ENCODE results near the gene SETX. TPM values are rescaled to one million over a fixed set of nuclear protein-coding genes. Genes with fewer than 3 reads are reported as not detected.
"Not testable (repeated sequence)": the region's sequence is repeated elsewhere in the genome, so short reads cannot be mapped to it uniquely, and the experiment has no call there.

The SETX gene
- total RNA-seq, 1 donor from 2014 or later = 44.2 TPM

- H3K27me3 ChIP-seq (ENCODE audit: control insufficient read depth, insufficient read depth, low read length) = no peaks in the 10 kb centered on the region
- TF ChIP-seq CTCF (IDR thresholded peaks at IDR 0.05; ENCODE audit: insufficient read depth, low read length, poor library complexity, severe bottlenecking) = no peak
- H3K4me3 ChIP-seq (ENCODE audit: low read depth, low read length) = no peak overlapping the region
- DNase-seq (ENCODE audit: low read depth) = no peak
- H3K36me3 ChIP-seq (ENCODE audit: control insufficient read depth, insufficient read depth, low read length) = peaks cover 3% of the 10 kb centered on the region
Observed at GRCh38 chr9:132283165-132283564, 71.6 kb downstream of the SETX start.

DNA sequence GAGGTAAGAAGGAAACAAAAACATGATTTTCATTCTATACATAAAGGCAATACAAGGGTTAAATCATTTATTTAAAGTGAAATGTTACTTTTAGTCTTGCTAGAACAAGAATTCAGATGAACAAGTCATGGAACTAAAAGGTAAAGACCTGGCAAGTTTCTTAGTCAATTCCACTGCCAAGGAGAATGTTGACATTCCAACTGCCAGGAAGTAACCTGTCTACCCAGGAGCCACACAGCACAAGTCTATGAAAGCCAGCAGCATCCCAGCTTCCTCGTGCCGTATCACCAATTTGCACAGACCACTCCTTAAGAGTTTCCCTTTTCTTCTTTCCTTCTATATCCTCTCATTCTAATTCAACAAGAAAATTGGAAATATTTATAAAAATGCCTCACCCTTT is 79.9 kb downstream of the SETX start:
- no peak for TF ChIP-seq CTCF (IDR thresholded peaks at IDR 0.05; ENCODE audit: insufficient read depth, low read length, poor library complexity, severe bottlenecking)
- Histone ChIP-seq H3K4me3 (ENCODE audit: low read depth, low read length) (no peak overlapping the region), H3K36me3 (ENCODE audit: control insufficient read depth, insufficient read depth, low read length) (peaks cover 2% of the 10 kb centered on the region), H3K27me3 (ENCODE audit: control insufficient read depth, insufficient read depth, low read length) (no peaks in the 10 kb centered on the region)
- DNase-seq (ENCODE audit: low read depth) = no peak

- not testable (repeated sequence) for H3K4me3 ChIP-seq (ENCODE audit: low read depth, low read length); H3K36me3 ChIP-seq (ENCODE audit: control insufficient read depth, insufficient read depth, low read length); H3K27me3 ChIP-seq (ENCODE audit: control insufficient read depth, insufficient read depth, low read length)
- DNase-seq (ENCODE audit: low read depth) = peak; percentile 32
Observed at GRCh38 chr9:132269704-132270516, 84.9 kb downstream of the SETX start.

DNA sequence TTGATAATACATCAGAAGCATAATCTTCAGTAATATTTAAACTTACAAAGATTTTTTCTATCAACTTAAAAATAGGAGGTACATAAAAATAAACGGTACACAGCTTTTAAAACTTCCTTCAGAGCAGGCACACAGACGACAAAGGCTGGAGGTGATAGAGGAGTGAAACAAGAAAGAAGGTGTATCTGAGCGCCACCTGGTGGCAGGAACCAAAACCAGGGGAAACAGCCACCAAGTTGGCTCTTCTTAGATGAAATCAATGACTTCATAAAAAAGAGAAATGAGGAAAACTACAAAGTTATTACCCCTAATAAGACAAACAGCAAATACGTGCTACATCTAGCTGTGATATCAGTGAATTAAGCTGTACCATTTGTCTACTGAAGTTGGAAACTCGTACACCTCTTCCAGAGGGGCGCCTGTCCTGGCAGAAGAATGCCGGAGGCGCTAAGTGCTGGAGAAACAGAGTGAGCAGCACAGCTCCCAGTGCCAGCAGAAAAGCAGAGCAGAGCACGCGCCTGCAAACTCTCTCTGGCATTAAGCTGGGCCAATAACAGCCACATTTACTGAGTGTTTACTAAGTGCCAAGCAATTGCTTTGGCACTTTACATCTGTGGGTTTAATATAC is 85.9 kb downstream of the SETX start:
- no peak for DNase-seq (ENCODE audit: low read depth)
- Histone ChIP-seq H3K27me3 (ENCODE audit: control insufficient read depth, insufficient read depth, low read length) (no peaks in the 10 kb centered on the region), H3K36me3 (ENCODE audit: control insufficient read depth, insufficient read depth, low read length) (peaks cover 1% of the 10 kb centered on the region), H3K4me3 (ENCODE audit: low read depth, low read length) (no peak overlapping the region)
- TF ChIP-seq CTCF (IDR thresholded peaks at IDR 0.05; ENCODE audit: insufficient read depth, low read length, poor library complexity, severe bottlenecking) = peak; percentile 71

DNA sequence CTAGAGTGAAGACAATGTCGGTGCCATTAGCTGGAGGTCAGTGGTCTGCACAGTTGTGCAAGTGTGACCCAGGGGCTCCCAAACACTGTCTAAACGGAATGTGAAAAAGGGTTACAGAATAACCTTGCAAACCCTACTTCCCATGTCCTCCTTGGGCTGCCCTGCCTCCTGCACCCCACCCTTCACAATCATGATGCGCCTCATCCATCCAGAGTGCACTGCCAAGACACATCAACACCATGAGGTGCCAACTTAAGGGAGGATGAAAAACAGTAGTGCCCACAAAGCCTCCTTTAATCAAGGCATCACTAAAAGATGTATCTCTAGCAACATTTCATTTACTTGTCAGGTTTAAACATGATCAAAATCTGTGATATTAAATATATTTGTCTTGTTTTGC is 87.1 kb downstream of the SETX start:
- Histone ChIP-seq H3K4me3 (ENCODE audit: low read depth, low read length) (no peak overlapping the region), H3K36me3 (ENCODE audit: control insufficient read depth, insufficient read depth, low read length) (peaks cover 1% of the 10 kb centered on the region), H3K27me3 (ENCODE audit: control insufficient read depth, insufficient read depth, low read length) (no peaks in the 10 kb centered on the region)
- DNase-seq (ENCODE audit: low read depth) = no peak
- no peak for TF ChIP-seq CTCF (IDR thresholded peaks at IDR 0.05; ENCODE audit: insufficient read depth, low read length, poor library complexity, severe bottlenecking)

DNA sequence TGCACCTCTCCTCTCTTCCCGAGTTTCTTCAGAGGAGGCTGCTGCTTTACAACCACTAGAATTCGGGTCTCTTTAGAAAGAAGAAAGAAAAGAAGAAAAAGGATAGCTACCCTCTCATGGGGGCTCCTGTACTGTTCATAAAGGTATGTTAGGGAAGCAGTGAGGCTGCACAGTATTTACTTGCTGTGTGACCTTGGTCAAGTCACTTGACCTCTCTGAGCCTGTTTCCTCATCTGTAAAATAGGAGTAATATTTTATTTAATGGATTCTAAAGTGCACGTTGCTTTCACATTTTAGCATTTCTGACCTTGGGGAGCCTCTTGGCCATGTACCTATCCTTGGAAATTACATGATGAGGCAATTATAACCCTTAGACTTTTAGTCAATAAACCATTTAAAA is 88.8 kb downstream of the SETX start:
- DNase-seq (ENCODE audit: low read depth) = no peak
- TF ChIP-seq CTCF (IDR thresholded peaks at IDR 0.05; ENCODE audit: insufficient read depth, low read length, poor library complexity, severe bottlenecking) = no peak
- Histone ChIP-seq H3K4me3 (ENCODE audit: low read depth, low read length) (no peak overlapping the region), H3K36me3 (ENCODE audit: control insufficient read depth, insufficient read depth, low read length) (peaks cover 1% of the 10 kb centered on the region), H3K27me3 (ENCODE audit: control insufficient read depth, insufficient read depth, low read length) (no peaks in the 10 kb centered on the region)

All from kidney epithelial cell (primary cell).